ENCODE data around the gene GALNT4. TPM values are rescaled to one million over a fixed set of nuclear protein-coding genes. Genes with fewer than 3 reads are reported as not detected.
A peak's percentile ranks its signal among the peaks of the same experiment; 100 is the strongest.

Gene GALNT4
- total and polyA plus RNA-seq, 2 of the 13 experiments (the other 11 are each of a cell fraction or from before 2014, with no cell fraction given), result 4.9 to 6.8 TPM

DNA sequence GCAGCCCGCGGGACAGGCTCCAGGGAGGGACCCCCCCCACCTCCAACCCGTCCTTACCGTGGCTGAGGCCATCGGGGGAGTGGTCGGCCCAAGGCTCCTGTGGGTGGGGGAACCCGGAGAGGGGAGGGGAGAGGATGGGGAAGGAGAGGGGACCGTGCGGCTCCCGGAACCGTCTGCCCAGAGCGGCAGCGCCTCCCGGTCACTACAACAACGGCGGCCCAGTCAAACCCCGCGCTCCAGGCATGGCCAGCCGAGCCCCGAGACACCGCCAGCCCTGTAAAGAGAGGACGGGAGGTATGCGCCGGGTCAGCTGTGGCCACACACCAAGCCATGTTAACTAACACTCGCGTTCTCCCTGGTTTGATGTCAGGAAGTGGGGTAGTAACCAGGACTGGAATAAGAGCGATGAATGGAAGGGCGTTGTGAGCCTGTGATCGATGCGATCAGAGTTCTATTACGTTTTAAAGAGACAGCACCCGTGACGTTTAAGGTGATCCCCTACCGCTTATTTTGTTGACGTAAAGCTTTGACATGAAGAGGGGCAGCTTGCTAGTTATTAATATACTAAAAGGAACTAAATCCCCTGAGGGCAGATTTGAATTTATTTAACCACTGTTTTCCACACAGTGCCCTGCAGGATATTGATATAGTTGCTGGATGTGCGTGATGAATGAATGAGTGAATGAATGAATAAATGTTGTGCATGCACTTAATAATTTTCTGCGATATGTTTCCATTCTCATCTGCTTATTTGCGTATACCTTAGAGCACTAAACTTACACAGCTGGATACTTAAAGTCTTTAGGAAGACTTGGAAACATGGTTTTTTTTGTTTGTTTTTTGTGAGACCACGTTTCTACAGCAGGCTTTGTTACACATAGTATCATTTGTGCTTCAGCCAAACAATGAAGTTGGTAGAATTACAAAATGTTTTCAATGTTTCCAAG lies 1.5 kb upstream of the GALNT4 start, which contains the start of gene POC1B (continued):
- TF ChIP-seq, protein P1, sequence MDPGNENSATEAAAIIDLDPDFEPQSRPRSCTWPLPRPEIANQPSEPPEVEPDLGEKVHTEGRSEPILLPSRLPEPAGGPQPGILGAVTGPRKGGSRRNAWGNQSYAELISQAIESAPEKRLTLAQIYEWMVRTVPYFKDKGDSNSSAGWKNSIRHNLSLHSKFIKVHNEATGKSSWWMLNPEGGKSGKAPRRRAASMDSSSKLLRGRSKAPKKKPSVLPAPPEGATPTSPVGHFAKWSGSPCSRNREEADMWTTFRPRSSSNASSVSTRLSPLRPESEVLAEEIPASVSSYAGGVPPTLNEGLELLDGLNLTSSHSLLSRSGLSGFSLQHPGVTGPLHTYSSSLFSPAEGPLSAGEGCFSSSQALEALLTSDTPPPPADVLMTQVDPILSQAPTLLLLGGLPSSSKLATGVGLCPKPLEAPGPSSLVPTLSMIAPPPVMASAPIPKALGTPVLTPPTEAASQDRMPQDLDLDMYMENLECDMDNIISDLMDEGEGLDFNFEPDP (CRISPR knock-in tag; conservative IDR thresholded peaks at IDR 0.05), result 0 out of 2 replicates have a peak, but pooled peaks have one; percentile 85
- TF ChIP-seq, protein P2, sequence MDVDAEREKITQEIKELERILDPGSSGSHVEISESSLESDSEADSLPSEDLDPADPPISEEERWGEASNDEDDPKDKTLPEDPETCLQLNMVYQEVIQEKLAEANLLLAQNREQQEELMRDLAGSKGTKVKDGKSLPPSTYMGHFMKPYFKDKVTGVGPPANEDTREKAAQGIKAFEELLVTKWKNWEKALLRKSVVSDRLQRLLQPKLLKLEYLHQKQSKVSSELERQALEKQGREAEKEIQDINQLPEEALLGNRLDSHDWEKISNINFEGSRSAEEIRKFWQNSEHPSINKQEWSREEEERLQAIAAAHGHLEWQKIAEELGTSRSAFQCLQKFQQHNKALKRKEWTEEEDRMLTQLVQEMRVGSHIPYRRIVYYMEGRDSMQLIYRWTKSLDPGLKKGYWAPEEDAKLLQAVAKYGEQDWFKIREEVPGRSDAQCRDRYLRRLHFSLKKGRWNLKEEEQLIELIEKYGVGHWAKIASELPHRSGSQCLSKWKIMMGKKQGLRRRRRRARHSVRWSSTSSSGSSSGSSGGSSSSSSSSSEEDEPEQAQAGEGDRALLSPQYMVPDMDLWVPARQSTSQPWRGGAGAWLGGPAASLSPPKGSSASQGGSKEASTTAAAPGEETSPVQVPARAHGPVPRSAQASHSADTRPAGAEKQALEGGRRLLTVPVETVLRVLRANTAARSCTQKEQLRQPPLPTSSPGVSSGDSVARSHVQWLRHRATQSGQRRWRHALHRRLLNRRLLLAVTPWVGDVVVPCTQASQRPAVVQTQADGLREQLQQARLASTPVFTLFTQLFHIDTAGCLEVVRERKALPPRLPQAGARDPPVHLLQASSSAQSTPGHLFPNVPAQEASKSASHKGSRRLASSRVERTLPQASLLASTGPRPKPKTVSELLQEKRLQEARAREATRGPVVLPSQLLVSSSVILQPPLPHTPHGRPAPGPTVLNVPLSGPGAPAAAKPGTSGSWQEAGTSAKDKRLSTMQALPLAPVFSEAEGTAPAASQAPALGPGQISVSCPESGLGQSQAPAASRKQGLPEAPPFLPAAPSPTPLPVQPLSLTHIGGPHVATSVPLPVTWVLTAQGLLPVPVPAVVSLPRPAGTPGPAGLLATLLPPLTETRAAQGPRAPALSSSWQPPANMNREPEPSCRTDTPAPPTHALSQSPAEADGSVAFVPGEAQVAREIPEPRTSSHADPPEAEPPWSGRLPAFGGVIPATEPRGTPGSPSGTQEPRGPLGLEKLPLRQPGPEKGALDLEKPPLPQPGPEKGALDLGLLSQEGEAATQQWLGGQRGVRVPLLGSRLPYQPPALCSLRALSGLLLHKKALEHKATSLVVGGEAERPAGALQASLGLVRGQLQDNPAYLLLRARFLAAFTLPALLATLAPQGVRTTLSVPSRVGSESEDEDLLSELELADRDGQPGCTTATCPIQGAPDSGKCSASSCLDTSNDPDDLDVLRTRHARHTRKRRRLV (CRISPR knock-in tag; IDR thresholded peaks at IDR 0.05), result peak; percentile 52; the same call in 1 of the 2 replicates
- TF ChIP-seq SALL1 (CRISPR knock-in tag; IDR thresholded peaks at IDR 0.05) (peak; percentile 92), TEAD2 (CRISPR knock-in tag; IDR thresholded peaks at IDR 0.05) (no peak), ZNF7 (CRISPR knock-in tag; IDR thresholded peaks at IDR 0.05) (no peak), TGIF2 (CRISPR knock-in tag; IDR thresholded peaks at IDR 0.05) (peak; percentile 82; the same call in 1 of the 2 replicates), ZSCAN12 (CRISPR knock-in tag; IDR thresholded peaks at IDR 0.05) (no peak), HDAC1 (CRISPR knock-in tag; IDR thresholded peaks at IDR 0.05) (peak; percentile 91), ZNF121 (CRISPR knock-in tag; IDR thresholded peaks at IDR 0.05) (no peak), MYC (CRISPR knock-in tag; IDR thresholded peaks at IDR 0.05; ENCODE audit: borderline replicate concordance) (peak; percentile 44; the same call in 1 of the 2 replicates), HMG20B (CRISPR knock-in tag; conservative IDR thresholded peaks at IDR 0.05) (0 out of 2 replicates have a peak, but pooled peaks have one; percentile 71), SRF (IDR thresholded peaks at IDR 0.05; ENCODE audit: low read depth, low read length) (peak; percentile 76), ZBTB21 (CRISPR knock-in tag; IDR thresholded peaks at IDR 0.05) (peak; percentile 91), KAT8 (CRISPR knock-in tag; IDR thresholded peaks at IDR 0.05) (peak; percentile 88), MAFK (conservative IDR thresholded peaks at IDR 0.05 in 1 of 2, IDR thresholded peaks at IDR 0.05 in 1 of 2; ENCODE audit: low read length in 2 of 2) (no peak), FIP1L1 (IDR thresholded peaks at IDR 0.05; ENCODE audit: borderline replicate concordance, insufficient read depth, low read depth, low read length) (no peak), HDAC2 (CRISPR knock-in tag; IDR thresholded peaks at IDR 0.05) (peak; percentile 72)
- TF ChIP-seq, protein P3, sequence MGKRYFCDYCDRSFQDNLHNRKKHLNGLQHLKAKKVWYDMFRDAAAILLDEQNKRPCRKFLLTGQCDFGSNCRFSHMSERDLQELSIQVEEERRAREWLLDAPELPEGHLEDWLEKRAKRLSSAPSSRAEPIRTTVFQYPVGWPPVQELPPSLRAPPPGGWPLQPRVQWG (CRISPR knock-in tag; IDR thresholded peaks at IDR 0.05; ENCODE audit: borderline replicate concordance, low read depth), result no peak
- TF ChIP-seq, protein P4, sequence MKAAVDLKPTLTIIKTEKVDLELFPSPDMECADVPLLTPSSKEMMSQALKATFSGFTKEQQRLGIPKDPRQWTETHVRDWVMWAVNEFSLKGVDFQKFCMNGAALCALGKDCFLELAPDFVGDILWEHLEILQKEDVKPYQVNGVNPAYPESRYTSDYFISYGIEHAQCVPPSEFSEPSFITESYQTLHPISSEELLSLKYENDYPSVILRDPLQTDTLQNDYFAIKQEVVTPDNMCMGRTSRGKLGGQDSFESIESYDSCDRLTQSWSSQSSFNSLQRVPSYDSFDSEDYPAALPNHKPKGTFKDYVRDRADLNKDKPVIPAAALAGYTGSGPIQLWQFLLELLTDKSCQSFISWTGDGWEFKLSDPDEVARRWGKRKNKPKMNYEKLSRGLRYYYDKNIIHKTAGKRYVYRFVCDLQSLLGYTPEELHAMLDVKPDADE (CRISPR knock-in tag; IDR thresholded peaks at IDR 0.05), result no peak
- TF ChIP-seq, protein P5, sequence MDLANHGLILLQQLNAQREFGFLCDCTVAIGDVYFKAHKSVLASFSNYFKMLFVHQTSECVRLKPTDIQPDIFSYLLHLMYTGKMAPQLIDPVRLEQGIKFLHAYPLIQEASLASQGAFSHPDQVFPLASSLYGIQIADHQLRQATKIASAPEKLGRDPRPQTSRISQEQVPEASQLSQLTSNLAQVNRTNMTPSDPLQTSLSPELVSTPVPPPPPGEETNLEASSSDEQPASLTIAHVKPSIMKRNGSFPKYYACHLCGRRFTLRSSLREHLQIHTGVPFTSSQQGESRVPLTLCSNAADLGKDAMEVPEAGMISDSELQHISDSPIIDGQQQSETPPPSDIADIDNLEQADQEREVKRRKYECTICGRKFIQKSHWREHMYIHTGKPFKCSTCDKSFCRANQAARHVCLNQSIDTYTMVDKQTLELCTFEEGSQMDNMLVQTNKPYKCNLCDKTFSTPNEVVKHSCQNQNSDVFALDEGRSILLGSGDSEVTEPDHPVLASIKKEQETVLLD (CRISPR knock-in tag; IDR thresholded peaks at IDR 0.05; ENCODE audit: low read depth), result peak; percentile 55; the same call in 1 of the 2 replicates
